Measurements from ENCODE around the gene ANGPTL8.

Gene ANGPTL8

GRCh38 chr19:11236324-11237301, 2.8 kb upstream of the ANGPTL8 start:
- no peak for DNase-seq (ENCODE audit: extremely low read depth in 1 of 2, low read depth in 1 of 2)

GRCh38 chr19:11237321-11237720, 2.1 kb upstream of the ANGPTL8 start:
- DNase-seq (ENCODE audit: extremely low read depth in 1 of 2, low read depth in 1 of 2), result no peak

- DNase-seq (ENCODE audit: extremely low read depth in 1 of 2, low read depth in 1 of 2), result no peak
These were observed 1.4 kb upstream of the ANGPTL8 start for GRCh38 chr19:11238041-11238440.

GRCh38 chr19:11238781-11239376, 540 bp upstream of the ANGPTL8 start:
- no peak for DNase-seq (ENCODE audit: extremely low read depth in 1 of 2, low read depth in 1 of 2)

- no peak for DNase-seq (ENCODE audit: extremely low read depth in 1 of 2, low read depth in 1 of 2)
These were observed 607 bp downstream of the ANGPTL8 start for GRCh38 chr19:11240008-11240444.

GRCh38 chr19:11242025-11242424, 2.6 kb downstream of the ANGPTL8 start:
- DNase-seq (ENCODE audit: extremely low read depth in 1 of 2, low read depth in 1 of 2), result no peak

GRCh38 chr19:11242864-11243797, 3.7 kb downstream of the ANGPTL8 start:
- peak; percentile 69 to 82 for DNase-seq (ENCODE audit: extremely low read depth in 1 of 2, low read depth in 1 of 2)

- DNase-seq (ENCODE audit: extremely low read depth in 1 of 2, low read depth in 1 of 2), result no peak
These were observed 4.4 kb downstream of the ANGPTL8 start for GRCh38 chr19:11243798-11244169.

- no peak for DNase-seq (ENCODE audit: extremely low read depth in 1 of 2, low read depth in 1 of 2)
These were observed 5.6 kb downstream of the ANGPTL8 start for GRCh38 chr19:11244846-11245589.

GRCh38 chr19:11246941-11247340, 7.5 kb downstream of the ANGPTL8 start:
- no peak for DNase-seq (ENCODE audit: extremely low read depth in 1 of 2, low read depth in 1 of 2)

- DNase-seq (ENCODE audit: extremely low read depth in 1 of 2, low read depth in 1 of 2), result no peak
These were observed 8.0 kb downstream of the ANGPTL8 start for GRCh38 chr19:11247391-11247790.

GRCh38 chr19:11247934-11248333, 8.5 kb downstream of the ANGPTL8 start:
- no peak for DNase-seq (ENCODE audit: extremely low read depth in 1 of 2, low read depth in 1 of 2)

GRCh38 chr19:11248852-11249251, 9.4 kb downstream of the ANGPTL8 start:
- no peak for DNase-seq (ENCODE audit: extremely low read depth in 1 of 2, low read depth in 1 of 2)

- DNase-seq (ENCODE audit: extremely low read depth in 1 of 2, low read depth in 1 of 2), result no peak
These were observed 11.8 kb downstream of the ANGPTL8 start for GRCh38 chr19:11251217-11251616.

- DNase-seq (ENCODE audit: extremely low read depth in 1 of 2, low read depth in 1 of 2), result no peak
These were observed 12.4 kb downstream of the ANGPTL8 start for GRCh38 chr19:11251650-11252314.

GRCh38 chr19:11252665-11253355, 13.4 kb downstream of the ANGPTL8 start:
- no peak for DNase-seq (ENCODE audit: extremely low read depth in 1 of 2, low read depth in 1 of 2)

- no peak for DNase-seq (ENCODE audit: extremely low read depth in 1 of 2, low read depth in 1 of 2)
These were observed 15.2 kb downstream of the ANGPTL8 start for GRCh38 chr19:11254666-11255065.

GRCh38 chr19:11256189-11256588, 16.8 kb downstream of the ANGPTL8 start:
- no peak for DNase-seq (ENCODE audit: extremely low read depth in 1 of 2, low read depth in 1 of 2)

- DNase-seq (ENCODE audit: extremely low read depth in 1 of 2, low read depth in 1 of 2), result no peak
These were observed 18.5 kb downstream of the ANGPTL8 start for GRCh38 chr19:11257846-11258380.
